ENCODE results near the gene NECTIN1.

- TF ChIP-seq CTCF (IDR thresholded peaks at IDR 0.05; ENCODE audit: insufficient read depth, low read length, poor library complexity, severe bottlenecking): no peak
- no peak for TF ChIP-seq EZH2phosphoT487 (conservative IDR thresholded peaks at IDR 0.05; ENCODE audit: low read length)
Observed at GRCh38 chr11:119635776-119636175, 93.2 kb downstream of the NECTIN1 start.
